Glomerular visceral epithelial cell (primary cell): ENCODE measurements around the gene DNASE1L3.
"Not testable (repeated sequence)": the region's sequence is repeated elsewhere in the genome, so short reads cannot be mapped to it uniquely, and the experiment has no call there.

Experiments
- DNase-seq: peaks from one replicate; pipeline ENCODE4 v3.0.0-alpha.2; 2016; ENCODE audit errors: extremely low spot score

DNASE1L3 gene, protein sequence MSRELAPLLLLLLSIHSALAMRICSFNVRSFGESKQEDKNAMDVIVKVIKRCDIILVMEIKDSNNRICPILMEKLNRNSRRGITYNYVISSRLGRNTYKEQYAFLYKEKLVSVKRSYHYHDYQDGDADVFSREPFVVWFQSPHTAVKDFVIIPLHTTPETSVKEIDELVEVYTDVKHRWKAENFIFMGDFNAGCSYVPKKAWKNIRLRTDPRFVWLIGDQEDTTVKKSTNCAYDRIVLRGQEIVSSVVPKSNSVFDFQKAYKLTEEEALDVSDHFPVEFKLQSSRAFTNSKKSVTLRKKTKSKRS

GRCh38 chr3:58210761-58211460, at the start of gene DNASE1L3:
DNASE1L3 (minus strand) TSS chr3:58210972; CDS start chr3:58210906, 66 bp downstream.
- no peak for DNase-seq

DNA sequence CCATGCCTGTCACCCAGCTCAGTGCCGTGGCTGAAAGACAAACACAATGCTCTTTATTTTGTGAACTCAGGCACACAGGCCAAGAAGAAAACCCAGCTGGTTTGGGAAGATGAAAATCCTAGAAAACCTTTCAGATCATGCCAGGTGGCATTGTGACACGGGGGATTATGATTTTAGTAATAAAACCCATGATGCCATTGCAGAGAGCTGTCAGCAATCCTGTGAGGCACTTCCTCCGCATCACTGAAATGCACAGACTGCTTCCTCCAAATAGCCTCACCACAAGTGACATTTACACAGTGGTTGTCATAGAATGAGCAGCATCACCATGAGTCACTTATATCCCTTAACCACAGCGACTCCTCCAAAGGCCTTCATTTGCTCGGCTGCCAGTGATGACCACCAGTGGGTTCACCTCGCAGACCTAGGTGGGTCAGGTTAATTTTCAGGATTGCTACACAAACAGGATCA, 49.5 kb upstream of the DNASE1L3 start:
- peak; percentile 76 for DNase-seq

DNA sequence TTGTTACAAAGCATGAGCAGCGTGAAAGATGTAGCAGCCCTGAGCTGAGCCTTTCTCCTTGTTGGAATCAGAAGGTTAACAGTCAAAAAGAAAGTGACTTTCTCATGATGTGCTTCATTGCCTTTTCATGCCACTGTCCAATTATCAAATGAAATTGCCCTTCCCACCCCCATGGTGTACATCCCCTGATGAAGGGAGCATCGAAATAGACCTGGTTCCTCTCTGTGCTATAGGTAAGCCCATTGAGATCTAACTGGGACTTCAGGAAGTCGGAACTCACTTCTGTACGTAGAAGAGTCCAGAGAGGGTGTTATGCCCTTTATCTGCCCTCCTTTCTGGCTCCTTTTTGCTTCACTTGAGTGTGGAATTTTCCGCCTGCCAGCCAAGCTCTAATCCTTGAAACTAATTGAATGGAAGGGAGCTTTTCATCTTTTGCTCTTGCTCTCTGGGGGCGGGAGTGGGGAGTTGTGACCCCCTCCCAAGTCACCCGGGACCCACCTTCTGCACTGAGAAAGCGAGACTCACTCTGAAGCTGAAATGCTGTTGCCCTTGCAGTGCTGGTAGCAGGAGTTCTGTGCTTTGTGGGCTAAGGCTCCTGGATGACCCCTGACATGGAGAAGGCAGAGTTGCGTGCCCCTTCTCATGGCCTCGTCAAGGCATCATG, 47.8 kb upstream of the DNASE1L3 start:
- no peak for DNase-seq

DNA sequence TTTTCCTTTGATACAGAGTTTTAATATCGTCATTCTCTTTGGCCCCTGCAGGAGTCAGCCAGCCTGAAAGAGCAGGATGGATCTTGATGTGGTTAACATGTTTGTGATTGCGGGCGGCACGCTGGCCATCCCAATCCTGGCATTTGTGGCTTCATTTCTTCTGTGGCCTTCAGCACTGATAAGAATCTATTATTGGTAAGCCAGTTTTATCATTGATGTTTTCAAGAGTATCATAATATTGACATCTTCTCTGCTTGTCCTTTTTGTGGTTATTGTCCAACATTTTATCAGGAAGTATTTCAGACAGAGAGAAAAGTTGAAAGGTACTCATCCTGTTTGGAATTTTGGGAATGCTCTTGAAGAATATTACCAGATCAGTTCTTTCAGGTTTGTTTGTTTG, 45.7 kb upstream of the DNASE1L3 start:
- DNase-seq, result no peak

- DNase-seq, result no peak
Measured at GRCh38 chr3:58256061-58256460, 45.3 kb upstream of the DNASE1L3 start.

GRCh38 chr3:58254144-58254543, 43.4 kb upstream of the DNASE1L3 start:
- DNase-seq, result no peak

DNA sequence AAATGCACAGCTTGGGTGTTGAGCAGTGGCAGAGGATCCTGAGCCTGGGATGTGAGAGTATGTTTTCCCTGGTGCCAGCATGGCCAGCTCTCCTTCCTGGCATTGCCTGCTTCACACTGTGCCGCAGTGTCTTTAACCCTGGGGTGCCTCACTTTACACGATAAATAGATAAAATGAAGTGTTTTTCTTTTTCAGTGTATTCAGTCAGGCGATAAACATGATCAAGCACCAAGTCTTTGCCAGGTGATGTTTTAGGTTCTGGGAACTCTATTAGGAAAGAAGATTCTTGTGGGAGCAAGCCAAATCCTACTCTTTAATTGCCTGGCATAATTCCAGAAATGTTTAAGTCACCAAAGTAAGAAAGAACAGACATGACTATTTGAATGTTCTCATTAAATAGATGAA, 40.9 kb upstream of the DNASE1L3 start:
- no peak for DNase-seq

- no peak for DNase-seq
Measured at GRCh38 chr3:58250093-58250707, 39.4 kb upstream of the DNASE1L3 start.

GRCh38 chr3:58249358-58250092, 38.8 kb upstream of the DNASE1L3 start:
- peak; percentile 7 for DNase-seq

DNA sequence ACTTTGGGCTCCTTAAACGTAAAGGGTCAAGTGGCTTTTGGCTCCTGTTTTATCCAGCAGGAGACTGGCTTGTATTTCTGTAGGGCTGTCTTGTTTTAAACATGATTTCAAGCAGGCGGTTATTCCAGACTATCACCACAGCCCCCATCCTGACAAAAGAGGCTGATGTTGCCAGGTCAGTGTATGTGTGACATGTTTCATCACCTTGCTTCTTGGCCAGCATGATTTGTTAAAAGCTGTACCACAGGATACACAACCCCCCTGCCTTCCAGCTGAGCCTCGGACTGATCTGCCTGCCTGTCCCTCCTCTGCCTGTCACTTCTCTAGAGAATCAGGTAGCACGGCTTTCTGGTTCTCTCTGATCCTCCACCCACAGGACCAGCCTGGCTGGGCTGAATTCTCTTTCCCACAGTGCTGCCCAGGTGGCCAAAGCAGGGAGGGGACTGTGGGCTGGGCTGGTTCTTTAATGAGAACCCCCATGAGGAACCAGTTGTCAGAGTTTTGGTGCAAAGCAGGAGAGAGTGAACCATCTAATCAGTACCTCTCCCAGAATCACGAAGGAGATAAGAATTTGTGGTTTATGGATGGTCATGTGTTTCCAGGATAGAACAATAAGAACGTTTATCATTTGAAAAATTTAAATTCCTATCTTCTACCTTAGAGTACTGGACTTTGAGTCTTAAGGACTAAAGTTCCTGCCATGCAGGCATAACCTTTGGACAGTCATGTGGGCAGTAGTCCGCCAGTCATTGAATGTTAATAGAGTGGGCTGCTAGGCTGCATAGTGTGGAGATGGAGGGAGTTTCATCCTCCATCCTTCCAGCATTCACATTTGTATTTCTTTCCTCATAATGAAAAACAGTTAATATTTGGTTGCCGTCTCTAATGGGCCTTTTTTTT, 35.6 kb upstream of the DNASE1L3 start:
- no peak for DNase-seq

DNA sequence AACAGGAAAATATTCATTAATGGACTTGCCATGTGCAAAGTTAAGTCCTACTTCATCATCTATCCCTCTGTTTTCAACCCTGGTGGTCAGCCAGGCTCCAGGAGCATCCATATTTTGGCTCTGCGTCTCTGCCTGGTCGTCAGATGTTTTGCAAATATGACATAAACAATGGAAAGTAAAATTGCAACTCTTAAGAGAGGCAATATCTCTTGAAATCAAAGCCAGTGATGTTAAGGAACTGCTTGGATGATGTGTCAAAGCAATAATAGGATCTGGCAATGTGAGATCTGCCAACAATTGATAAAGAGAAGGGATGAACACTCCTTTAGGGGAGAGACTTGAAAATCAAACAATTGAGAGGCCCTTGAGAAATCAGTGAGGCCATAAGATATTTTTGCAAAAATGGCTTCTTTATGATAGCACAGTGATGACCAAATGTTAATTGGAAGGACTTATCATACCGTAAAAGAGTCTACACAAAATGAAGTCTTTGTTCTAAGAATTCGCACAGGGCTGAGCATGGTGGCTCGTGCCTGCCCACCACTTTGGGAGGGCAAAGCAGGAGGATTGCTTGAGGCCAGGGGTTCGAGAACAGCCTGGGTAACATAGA, 33.3 kb upstream of the DNASE1L3 start:
- DNase-seq, result no peak

DNA sequence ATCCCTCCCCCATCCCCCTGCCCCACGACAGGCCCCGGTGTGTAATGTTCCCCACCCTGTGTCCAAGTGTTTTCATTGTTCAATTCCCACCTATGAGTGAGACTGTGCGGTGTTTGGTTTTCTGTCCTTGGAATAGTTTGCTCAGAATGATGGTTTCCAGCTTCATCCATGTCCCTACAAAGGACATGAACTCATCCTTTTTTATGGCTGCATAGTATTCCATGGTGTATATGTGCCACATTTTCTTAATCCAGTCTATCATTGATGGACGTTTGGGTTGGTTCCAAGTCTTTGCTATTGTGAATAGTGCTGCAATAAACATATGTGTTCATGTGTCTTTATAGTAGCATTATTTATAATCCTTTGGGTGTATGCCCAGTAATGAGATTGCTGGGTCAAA, 32.1 kb upstream of the DNASE1L3 start:
- DNase-seq, result not testable (repeated sequence)

- no peak for DNase-seq
Measured at GRCh38 chr3:58242340-58242739, 31.6 kb upstream of the DNASE1L3 start.

- no peak for DNase-seq
Measured at GRCh38 chr3:58241306-58242044, 30.7 kb upstream of the DNASE1L3 start.

DNA sequence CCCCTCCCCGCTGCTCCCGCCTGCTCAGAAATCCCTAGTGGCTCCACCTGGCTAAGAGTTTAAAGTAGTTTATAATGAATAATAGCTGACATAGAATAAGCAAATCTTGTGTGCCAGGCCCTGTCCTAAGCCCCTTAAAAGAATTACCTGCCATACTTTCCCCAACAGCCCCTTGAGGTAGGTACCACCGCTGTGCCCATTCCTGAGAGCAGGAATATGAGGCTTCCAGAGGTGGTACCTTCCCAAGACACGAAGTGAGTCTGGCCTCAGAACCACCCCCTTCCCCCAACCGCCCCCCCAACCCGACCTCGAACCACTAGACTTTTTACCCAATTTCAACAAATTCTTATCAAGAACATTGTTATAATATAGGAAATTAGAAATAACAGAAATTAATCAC, 28.1 kb upstream of the DNASE1L3 start:
- no peak for DNase-seq

- DNase-seq, result peak; percentile 44
Measured at GRCh38 chr3:58237941-58238681, 27.3 kb upstream of the DNASE1L3 start.

GRCh38 chr3:58237238-58237940, 26.6 kb upstream of the DNASE1L3 start, which contains the start of gene ABHD6:
ABHD6 (plus strand) TSS chr3:58237792; CDS start chr3:58256587, 18,795 bp downstream.
- peak; percentile 65 for DNase-seq
